Activated naive CD8-positive, alpha-beta T cell treated with anti-CD3 and anti-CD28 coated beads, Interleukin-2, amount 50 U/mL, for 16 hours (primary cell): ENCODE measurements around the gene UMOD.

Experiments used
- DNase-seq: peaks from one replicate; pipeline ENCODE4 v3.0.0-alpha.2; 2020; ENCODE audit warnings: low read depth, low spot score

The UMOD gene

DNA sequence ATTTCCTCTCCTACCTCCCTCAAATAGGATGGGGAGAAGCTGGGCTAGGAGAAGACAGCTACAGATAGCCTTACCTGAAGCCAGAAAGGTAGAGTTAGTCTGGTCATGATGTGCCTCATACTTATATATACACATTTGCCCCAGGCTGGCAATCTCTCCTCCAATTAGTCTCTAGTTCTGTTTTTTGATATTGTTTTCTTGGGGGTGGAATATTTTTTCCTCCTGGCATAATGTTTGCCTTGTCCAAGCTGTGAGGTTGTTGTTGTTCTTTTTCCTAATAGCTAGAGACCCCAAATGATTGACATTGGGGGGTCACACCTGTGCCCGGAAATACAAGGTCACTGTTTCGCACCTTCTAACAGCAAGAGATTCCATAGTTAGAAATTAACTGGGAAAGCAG lies at the start of gene UMOD:
Gene UMOD, minus strand, starts transcription at position 101 of the 400 bp plus-strand sequence. CDS start 1,978 bp downstream, outside the sequence.
- no peak for DNase-seq

DNA sequence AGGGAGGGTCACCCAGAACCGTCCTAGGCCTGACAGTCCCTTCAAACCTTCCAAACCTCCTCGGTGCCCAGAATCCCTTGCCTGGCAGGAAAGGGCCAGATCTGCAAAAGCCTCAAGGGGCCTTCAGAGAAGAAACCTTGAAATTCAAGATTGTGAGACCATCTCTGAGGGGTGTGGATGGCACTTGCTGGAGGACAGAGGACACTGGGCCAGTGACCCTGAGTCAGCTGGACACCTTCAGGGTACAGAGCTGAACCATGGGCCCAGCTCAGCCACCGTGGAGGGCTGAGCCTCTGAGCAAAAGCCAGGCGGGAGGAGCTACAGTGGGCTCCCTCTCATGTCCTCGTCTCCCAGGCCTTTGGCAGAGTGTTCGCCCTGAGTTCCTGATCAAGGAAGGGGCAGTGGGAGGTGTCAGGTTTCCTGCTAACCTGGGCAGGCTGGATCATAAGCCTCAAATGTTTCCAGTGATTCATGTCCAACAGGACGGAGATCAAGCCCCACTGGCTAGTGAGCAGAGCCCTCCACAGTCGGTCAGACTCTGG lies 49.0 kb upstream of the UMOD start:
- no peak for DNase-seq

DNA sequence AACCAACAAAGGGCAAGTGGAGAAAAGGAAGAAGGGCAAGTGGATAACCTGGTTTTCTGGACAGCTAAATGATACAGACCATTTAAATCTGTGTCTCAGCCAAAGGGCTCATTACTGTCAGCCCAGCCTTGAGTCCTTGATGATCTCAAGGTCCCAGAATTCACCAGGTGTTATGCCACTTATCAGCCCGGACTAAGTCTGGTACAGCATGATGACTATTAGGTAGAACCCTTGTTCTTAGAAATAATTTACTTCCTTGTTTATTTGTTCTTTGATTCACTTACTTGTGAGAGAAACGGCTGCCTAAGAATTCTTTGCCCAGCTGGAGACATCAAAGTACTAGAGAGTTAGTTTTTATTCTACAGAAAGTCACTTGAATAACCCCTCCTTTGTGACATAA lies 48.6 kb upstream of the UMOD start:
- DNase-seq: no peak

DNA sequence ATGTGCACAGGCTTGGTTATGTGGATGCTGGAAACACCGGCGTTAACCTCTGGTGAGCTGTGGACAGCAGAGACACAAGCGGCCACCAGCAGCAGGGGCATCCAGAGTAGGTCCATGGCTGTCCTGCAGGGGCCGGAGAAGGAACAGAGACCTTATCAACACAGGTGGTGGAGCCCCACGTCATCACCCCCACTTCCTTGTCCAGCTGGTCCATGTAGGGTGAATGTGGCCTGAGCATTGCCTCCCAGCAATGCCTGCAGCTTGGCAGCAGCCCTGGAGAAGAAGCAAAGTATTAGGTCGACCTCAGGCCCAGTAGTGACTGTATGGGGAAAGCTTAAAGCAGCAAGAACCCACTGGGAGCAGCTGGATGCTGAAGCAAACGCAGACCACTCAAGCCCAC lies 46.7 kb upstream of the UMOD start:
- DNase-seq: no peak

DNA sequence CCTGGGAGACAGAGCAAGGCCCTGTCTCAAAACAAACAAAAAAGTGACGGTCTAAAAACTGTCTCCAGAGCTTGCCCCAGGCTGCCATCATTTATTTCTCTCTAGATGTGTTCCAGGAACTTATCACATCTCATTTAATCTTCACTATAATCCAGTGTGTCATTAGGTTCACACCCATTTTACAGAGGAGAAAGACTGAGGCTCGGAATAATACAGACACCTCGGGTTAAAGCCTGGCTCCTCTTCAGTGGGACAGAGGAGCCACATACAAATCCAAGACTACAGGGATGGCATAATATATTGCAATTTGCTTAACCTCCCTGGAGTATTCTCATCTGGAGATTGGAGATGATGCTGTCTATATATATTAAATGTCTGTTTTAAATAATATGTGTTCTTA lies 46.1 kb upstream of the UMOD start:
- DNase-seq: no peak

DNA sequence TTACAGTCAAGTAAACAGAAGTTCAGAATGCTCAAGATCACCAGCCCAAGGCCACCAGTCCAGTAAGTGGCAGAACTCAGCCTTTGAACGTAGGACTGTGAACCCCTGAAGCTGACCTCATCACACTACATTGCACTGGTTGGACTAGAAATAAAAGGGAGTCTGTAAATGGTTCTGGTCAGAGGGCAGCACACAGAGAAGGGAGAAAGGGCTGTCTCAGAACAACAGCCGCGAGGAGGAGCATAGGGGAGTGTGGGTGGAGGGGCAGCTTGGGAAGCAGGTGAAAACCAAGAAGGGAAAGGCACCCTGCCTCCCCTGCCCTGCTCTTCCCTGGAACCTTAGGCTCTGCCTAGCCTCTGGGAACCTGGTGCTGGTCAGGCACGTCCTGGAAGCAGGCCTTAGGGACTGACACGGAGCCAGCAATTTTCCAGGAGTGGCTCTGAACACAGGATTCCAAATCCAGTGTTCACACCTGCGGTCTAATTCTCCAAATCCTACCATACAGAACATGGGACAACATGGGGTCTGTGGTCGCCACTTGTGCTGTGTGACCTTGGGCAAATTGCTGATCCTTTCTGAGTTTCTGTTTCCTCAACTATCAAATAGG lies 45.1 kb upstream of the UMOD start:
- DNase-seq: no peak

DNA sequence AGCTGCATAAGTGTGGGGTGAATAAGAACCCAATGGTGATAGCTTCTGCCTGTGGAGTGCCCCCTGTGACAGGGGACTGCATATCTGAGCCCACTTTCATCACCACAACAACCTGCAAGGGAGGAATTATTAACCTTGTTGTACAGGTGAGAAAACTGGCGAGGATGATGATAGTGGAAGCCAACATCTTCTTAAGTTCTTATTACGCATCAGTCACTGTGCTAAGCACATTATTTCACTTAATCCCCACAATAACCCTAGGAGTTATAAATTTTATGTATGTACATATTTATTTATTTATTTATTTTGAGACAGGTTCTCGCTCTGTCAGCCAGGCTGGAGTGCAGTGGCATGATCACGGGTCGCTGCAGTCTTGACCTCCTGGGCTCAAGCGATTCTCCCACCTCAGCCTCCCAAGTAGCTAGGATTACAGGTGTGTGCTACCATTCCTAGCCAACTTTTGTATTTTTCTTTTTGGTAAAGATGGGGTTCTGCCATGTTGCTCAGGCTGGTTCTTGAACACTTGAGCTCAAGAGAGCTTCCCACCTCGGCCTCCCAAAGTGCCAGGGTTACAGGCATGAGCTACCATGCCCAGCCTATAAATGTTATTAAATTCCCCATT lies 44.4 kb upstream of the UMOD start:
- no peak for DNase-seq

DNA sequence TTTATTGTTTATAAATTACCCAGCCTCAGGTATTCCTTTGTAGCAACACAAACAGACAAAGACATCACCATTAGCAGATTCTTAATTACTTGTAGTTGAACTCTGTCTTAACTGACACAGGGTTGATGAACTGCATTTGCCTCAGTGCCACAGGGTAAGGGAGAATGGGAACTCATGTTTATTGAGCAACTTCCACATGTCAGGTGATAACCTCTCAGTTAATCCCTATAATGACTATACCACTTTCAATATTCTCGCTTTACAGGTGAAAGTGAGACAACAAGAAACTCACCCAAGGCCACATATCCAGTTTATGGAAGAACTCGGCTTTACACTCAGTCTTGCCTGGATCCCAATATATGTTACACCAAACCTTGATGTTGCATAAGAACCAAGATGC lies 43.4 kb upstream of the UMOD start:
- DNase-seq: no peak

DNA sequence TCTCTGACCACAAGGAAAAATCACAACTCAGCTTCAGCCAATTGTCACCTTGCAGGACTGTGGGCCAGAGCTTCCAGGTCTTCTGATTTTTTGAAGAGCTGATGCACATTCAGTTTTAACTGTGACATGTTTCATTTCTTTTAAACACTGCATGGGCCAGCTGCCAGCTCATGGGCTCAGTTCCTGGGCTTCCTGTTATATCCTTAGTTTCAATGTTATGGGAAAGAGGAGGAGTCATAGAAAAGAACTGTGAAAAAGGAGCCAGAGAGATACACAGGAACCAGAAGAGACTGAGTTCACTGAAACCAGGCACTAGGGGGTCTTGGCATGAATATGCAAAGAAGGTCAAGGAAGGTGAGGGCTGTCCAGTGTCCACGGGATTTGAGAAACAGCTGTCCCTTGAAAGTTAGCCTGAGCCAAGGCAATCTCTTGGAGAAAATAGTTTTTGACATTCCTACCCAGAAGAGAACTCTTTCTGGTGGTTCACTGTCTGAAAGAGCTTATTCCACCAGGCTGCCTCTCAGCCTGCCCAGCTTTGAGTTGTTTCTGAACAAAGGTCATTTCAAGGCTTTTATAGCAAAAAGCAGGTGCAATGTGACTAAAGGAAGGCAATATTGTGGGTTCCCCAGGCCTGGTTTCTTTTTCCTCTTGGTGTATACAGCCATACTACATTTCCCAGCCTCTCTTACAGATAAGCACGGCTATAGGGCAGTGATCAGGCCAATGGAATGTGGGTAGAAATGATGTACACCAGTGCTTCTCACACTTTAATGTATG lies 41.5 kb upstream of the UMOD start:
- no peak for DNase-seq

DNA sequence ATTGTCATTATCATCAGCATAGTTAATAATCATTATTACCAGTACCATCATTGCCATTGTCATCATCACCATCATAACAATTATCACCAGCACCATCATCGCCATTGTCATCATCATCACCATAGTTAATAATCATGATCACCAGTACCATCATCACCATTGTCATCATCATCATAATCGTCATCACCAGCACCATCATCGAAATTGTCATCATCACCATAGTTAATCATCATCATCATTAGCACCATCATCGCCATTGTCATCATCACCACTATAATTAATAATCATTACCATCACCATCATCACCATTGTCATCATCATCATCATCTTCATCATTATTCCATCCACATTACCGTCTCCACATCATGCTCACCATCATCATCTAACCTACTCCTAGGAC lies 38.5 kb upstream of the UMOD start:
- DNase-seq: no peak

DNA sequence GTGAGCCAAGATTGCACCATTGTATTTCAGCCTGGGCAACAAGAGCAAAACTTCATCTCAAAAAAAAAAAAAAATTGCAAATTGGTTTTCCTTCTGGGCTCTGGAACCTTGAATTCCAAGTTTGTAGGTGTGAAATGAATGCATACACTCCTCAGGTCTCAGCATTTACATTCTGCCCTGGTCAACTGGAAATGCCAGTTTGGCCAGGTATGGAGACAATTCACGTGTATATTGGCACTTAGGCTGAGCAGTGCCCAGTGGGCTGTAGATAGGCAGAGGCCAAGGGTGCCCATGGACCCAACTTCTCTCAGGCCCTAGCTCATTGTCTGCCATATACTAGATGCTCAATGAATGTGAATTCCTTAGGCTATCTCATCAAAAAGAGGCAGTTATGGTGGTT lies 36.3 kb upstream of the UMOD start:
- no peak for DNase-seq

DNA sequence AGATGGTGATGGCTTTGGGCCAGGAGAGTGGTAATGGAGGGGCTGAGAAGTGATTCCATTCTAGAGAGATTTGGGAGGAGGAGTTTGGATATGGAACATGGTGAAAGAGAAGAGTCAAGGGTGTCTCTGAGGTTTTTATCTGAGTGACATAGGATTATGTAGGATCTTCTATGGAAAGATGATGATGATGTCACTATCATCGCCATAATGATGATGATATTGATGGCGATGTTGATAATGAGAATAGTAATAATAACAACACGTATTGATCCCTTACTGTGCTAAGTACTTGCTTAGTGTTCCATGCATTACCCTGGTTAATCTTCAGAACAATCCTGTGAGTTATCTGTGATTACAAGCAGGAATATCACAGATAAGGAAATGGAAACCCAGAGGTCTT lies 35.5 kb upstream of the UMOD start:
- no peak for DNase-seq

DNA sequence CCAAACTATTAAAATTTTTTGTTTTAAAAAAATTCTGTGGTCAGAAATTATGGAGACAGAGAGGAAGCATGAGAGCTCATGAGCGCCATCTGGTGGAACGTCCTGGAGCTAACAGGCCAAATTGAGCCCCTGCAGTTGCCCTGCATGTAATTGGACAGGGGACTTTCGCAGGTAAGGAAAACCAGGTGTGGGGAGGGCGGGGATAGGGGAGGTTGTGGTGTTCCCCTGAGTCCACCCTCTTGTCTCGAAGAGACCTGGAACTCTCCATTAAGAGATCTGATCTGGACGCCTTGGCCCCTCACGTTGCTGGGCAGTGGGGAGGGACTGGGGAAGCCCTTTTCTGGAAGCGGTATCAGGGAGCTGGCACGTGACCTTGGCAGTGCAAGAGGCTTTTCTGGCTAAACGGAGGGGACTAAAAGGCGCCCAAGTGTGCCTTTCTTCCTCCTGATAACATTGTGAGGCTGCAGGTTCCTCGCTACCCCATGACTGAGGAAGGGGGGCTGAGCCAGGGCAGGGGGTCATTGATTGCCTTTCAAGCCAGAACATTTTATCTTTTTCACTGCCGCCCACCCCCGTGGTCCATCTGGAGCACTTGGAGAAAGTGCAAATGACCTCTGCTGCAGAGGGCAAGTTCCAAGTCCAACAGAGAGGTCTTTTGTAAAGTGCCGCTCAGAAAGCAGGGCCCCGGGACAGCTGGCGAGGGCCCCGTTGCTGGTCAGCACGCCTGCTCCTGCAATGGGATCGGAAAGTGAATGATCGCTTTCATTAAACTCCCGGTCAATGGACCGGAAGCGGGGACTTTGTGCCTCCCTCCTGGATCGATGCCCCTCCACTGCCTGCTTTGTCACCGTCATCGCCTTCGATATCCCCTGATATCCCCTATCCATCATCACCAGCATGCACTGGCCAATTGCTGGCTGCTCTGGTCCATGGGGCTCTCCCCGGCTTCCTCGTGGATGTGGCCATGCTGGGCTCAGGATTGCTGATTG lies 33.6 kb upstream of the UMOD start:
- peak; percentile 10 for DNase-seq

DNA sequence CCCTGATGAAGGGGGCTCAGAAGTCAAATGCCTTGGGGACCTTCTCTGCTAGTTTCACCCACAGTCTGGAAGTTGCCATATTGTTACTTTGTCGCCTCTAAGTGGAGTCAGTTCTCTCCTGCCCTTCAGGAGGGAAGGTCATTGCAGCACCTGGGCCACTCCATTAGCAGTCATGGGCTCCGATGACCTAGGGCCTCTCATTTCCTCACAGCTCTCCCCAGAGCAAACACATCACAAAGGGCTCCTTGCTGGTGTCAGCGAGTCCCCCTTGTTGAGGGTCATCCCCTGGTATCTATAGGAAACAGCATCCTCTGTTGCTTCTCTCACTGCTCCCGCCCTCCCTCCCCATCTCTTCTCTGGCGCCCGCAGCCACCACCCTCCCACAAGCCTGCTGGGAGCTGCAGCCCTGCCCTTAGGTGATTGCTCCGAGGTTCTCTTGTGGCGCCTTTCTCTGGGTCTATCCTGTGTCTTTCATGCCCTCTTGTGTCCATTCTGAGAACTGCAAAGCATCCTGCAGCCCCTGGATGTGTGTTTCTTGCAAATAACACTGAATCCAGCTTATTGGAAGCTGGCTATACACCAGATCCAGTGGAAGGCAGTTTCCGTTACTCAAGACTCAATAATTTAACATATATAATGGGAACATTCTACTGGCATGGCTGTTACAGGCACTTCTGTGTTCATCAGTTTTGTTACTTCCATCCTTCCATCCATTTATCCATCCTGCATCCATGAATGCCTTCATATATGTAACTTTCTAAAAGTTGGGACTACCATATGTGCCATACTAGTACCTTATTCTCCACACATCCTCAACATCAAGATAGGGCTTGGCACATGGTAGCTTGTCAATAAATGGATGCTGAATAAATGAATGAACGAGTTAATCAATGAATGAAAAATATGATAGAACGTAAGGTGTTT lies 30.9 kb upstream of the UMOD start:
- DNase-seq: no peak

DNA sequence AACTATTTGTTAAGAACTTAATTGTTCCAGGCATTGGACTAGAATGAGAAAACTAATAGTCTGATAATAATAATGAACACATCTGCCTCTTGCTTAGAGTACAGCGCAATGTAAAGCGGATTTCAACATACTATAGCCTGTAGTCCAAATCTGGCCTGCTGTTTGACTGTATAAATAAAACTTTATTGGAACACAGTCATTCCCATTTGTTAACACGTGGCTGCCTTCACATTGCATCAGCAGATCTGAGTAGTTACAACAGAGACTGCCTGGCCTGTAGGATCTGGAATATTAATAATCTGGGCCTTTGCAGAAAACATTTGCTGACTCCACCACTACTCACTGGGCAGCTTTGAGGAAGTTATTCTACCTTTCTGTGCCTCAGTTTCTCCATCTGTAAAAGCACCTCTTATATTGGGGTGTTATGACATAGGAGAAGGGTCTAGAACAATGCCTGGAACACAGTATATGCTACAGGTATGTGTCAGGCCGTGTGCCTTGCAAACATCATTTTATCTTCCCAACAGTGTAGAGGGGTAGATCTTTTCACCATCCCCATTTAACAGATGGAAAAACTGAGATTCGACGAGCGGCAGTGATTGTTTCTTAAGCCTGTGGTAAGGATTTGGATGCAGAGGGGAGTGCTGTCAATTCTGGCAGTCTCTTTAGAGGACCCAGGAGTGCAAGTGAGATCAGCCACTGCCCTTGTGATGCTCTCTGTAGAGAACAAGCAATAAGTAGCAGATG lies 29.9 kb upstream of the UMOD start:
- DNase-seq: no peak

DNA sequence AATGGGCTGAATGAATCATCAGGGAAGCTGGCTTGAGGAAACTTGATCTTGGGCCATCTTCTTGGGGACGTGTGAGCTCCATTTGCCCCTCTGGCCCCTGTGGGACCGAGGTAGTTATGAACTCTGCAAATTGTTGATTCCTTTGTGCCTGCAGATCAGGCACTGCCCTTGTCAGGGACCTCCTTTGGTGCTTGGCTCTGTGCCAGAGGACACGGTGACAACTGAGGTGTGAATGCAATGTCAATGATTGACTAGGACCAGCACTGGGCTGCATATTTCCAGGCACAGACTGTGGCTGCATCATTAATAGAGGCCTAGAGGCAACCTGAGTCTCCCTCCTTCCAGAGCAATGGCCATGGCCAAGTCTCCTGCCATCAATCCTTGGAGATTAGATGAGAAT lies 28.3 kb upstream of the UMOD start:
- DNase-seq: no peak

DNA sequence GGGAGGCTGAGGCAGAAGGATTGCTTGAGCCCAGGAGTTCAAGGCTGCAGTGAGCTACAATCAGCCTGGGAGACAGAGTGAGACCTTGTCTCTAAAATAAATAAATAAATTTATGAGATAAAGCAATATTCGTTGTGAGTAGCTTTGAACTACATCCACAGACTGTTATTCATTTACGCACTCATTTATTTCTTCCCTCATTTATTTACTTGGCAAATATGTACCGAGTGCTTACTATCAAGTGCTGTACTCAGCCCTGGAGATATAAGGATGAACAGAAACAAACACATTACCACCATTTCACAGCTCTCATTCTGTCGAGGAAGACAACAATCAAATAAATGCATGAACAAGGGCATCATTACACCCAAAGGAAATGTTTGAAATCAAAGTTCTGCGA lies 24.7 kb upstream of the UMOD start:
- DNase-seq: no peak

DNA sequence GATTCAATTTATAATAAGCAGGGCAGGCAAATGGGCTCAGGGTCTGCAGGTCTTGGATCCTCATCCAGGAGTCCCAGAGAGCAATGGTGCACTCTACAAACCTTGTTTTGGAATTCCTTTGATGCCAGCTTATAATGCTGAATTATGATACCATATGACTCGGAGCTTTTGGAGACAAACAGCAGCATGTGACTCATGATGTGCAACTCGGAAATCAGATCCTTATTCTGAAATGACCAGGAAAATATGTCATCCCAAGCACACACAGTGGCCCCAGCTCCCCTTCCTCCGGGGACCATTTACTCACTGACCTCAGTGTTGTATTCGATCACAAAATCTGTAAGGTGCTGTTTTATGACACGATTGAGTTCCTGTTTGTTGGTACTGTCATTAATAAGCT lies 20.2 kb upstream of the UMOD start:
- DNase-seq: no peak

DNA sequence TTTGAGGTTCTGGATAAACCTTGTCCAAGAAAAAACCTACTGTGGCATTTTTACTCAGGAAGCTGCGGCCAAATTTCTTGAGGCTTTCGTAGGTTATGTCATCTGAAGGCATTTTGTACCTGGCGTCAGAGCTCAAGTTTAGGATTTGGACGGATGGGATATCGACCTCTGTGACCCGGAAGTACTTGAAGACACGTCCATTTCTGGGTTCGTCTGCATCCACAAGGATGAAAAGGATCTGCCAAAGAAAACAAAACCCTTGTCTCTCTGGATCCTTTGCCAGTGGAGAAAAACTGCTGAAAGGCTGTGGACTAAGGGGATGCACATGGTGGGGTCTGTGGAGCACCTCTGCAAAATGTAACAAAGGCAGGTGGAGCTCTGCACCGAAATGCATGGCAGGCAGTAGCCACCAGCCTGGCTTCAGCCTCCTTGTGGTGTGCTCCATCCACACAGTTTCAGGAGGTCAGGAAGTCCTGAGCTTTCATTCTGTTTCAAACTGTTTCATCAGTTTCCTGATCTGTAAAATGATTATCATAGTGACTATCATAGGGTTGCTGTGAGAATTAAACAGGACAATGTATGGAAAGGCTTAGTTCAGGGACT lies 17.0 kb upstream of the UMOD start:
- no peak for DNase-seq
